HCT116 (cell line): ENCODE measurements around the gene EGF.

ENCODE experiments used
- CBX3 ChIP-seq: IDR thresholded peaks from 2 replicates; pipeline ENCODE4 v1.6.1; 2012; ENCODE audit warnings: low read depth
- CEBPB ChIP-seq: IDR thresholded peaks from 2 replicates; pipeline ENCODE4 v1.6.1; 2012; ENCODE audit warnings: low read depth
- EGR1 ChIP-seq: IDR thresholded peaks from 2 replicates; pipeline ENCODE4 v1.6.1; 2012; ENCODE audit warnings: low read depth
- EZH2 ChIP-seq: fragments of 200-600 bp; sonication (generic); IDR thresholded peaks from 2 replicates; pipeline ENCODE4 v1.6.1; 2017; ENCODE audit warnings: antibody characterized with exemption, mixed run types
- POLR2A ChIP-seq: IDR thresholded peaks from 2 replicates; pipeline ENCODE4 v1.7.0; 2011; ENCODE audit warnings: borderline replicate concordance; ENCODE audit not compliant: insufficient read depth, insufficient read length; ENCODE audit errors: extremely low read depth
- POLR2AphosphoS5 ChIP-seq: IDR thresholded peaks from 2 replicates; pipeline ENCODE4 v1.6.1; 2011; ENCODE audit warnings: mild to moderate bottlenecking, low read depth, low read length, moderate library complexity
- RAD21 ChIP-seq: IDR thresholded peaks from 2 replicates; pipeline ENCODE4 v1.6.1; 2012; ENCODE audit warnings: low read depth, mild to moderate bottlenecking
- REST ChIP-seq: IDR thresholded peaks from 2 replicates; pipeline ENCODE4 v1.6.1; 2012; ENCODE audit warnings: low read depth
- SIN3A ChIP-seq: IDR thresholded peaks from 2 replicates; pipeline ENCODE4 v1.6.1; 2012; ENCODE audit warnings: low read depth
- SP1 ChIP-seq: IDR thresholded peaks from 2 replicates; pipeline ENCODE4 v1.6.1; 2012; ENCODE audit warnings: low read depth
- YY1 ChIP-seq: IDR thresholded peaks from 2 replicates; pipeline ENCODE4 v1.6.1; 2011; ENCODE audit warnings: low read length, low read depth, moderate library complexity, mild to moderate bottlenecking; ENCODE audit not compliant: insufficient replicate concordance; ENCODE audit errors: extremely low read depth
- ZFX ChIP-seq: fragments of 450-650 bp; IDR thresholded peaks from 2 replicates; pipeline ENCODE4 v1.6.1; 2017
- TF ChIP-seq, protein P1 (sequence below), 3 experiments: fragments of 200-600 bp in 1 of 3; sonication (generic) in 1 of 3; IDR thresholded peaks in 2 of 3; conservative IDR thresholded peaks in 1 of 3; 2 replicates each; pipeline ENCODE4 v1.5.1; 2012 to 2017; ENCODE audit warnings: low read depth in 2 of 3, low read length in 2 of 3, antibody characterized with exemption in 1 of 3, borderline replicate concordance in 1 of 3, control low read depth in 1 of 3, mild to moderate bottlenecking in 1 of 3, mixed read lengths in 1 of 3, mixed run types in 1 of 3, moderate library complexity in 1 of 3; ENCODE audit not compliant: insufficient read depth in 1 of 3

DNA sequence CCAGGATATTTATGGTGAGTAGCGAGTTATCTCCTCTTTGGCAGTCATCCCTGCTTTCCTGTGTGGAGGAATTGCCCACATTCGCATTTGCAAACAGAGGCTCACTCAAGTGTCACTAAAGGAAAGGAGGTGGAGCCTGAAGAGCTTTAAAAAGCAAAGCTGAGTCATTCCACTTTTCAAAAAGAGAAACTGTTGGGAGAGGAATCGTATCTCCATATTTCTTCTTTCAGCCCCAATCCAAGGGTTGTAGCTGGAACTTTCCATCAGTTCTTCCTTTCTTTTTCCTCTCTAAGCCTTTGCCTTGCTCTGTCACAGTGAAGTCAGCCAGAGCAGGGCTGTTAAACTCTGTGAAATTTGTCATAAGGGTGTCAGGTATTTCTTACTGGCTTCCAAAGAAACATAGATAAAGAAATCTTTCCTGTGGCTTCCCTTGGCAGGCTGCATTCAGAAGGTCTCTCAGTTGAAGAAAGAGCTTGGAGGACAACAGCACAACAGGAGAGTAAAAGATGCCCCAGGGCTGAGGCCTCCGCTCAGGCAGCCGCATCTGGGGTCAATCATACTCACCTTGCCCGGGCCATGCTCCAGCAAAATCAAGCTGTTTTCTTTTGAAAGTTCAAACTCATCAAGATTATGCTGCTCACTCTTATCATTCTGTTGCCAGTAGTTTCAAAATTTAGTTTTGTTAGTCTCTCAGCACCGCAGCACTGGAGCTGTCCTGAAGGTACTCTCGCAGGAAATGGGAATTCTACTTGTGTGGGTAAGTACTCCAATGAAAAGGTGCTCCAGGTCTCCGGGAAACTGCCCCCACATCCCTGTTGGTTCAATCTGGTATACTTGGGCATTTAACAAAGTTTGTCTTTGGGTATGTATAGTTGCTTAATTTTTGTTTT lies at the start of gene EGF:
- TF ChIP-seq, protein P1, sequence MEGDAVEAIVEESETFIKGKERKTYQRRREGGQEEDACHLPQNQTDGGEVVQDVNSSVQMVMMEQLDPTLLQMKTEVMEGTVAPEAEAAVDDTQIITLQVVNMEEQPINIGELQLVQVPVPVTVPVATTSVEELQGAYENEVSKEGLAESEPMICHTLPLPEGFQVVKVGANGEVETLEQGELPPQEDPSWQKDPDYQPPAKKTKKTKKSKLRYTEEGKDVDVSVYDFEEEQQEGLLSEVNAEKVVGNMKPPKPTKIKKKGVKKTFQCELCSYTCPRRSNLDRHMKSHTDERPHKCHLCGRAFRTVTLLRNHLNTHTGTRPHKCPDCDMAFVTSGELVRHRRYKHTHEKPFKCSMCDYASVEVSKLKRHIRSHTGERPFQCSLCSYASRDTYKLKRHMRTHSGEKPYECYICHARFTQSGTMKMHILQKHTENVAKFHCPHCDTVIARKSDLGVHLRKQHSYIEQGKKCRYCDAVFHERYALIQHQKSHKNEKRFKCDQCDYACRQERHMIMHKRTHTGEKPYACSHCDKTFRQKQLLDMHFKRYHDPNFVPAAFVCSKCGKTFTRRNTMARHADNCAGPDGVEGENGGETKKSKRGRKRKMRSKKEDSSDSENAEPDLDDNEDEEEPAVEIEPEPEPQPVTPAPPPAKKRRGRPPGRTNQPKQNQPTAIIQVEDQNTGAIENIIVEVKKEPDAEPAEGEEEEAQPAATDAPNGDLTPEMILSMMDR (IDR thresholded peaks at IDR 0.05 in 2 of 3, conservative IDR thresholded peaks at IDR 0.05 in 1 of 3; ENCODE audit: borderline replicate concordance in 1 of 3, insufficient read depth in 1 of 3, low read depth in 2 of 3, low read length in 2 of 3) = no peak
- TF ChIP-seq POLR2AphosphoS5 (no peak), POLR2A (no peak), SP1 (no peak), SIN3A (no peak), EZH2 (no peak), RAD21 (no peak), EGR1 (no peak), CEBPB (no peak), ZFX (no peak), YY1 (no peak), CBX3 (no peak), REST (no peak)
